RKO (cell line): ENCODE measurements around the gene C11orf52.
"Not testable (repeated sequence)": the region's sequence is repeated elsewhere in the genome, so short reads cannot be mapped to it uniquely, and the experiment has no call there.

Experiments used
- DNase-seq: peaks from one replicate; pipeline ENCODE4 v3.0.0-alpha.2; 2016; ENCODE audit warnings: low spot score

The C11orf52 gene

GRCh38 chr11:111918390-111919256 is at the start of gene C11orf52:
C11orf52 (plus strand) TSS chr11:111918913; CDS start chr11:111918973, 60 bp downstream.
- DNase-seq, result no peak

DNA sequence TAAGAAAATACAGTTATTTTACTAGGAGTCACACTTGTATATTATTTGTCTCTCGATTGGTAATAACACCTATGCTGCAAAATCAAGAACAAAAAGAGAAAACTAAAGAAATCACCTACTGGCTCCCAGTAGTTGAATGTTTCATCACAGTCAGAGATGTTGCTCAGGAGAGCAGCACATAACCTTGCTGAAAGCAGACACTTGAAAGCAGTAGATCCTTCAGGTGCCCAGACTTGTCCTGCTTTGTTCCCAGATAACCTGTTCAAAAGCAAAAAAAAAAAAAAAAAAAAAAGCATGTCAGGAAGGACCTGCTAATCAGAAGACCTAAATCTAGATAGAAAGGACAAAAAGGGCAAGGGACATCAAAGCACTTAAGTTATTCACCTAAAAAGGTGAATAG is 48.6 kb upstream of the C11orf52 start:
- no peak for DNase-seq

- DNase-seq, result peak; percentile 45
Observed at GRCh38 chr11:111870522-111870885, 48.2 kb upstream of the C11orf52 start.

GRCh38 chr11:111870886-111871692 is 47.6 kb upstream of the C11orf52 start, which contains the start of gene ALG9:
ALG9 (minus strand) TSS chr11:111871581; CDS start chr11:111871482, 99 bp downstream.
- DNase-seq, result peak; percentile 85

GRCh38 chr11:111871693-111872161 is 47.0 kb upstream of the C11orf52 start:
- DNase-seq, result no peak

DNA sequence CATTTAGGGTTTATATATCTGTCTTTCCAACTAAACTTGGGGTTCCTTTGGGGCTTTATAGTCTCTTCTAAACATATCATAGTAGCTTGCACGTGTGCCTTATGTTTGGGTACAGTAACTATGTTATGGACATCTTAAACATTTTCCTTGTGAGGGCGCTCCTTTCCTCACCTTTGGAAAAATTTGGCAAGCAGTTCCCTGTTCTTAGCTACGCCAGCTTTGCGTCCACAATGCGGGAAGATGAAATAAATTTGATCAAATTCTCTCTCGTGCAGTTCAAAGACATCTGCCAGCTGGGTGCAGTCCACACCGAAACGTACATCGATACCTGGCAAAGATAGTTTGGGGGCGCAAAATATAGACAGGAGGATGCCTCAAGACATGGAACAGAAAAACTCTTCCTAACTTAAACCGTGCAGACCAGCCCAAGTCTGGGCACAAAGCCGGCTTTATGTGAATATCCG is 40.3 kb upstream of the C11orf52 start:
- DNase-seq, result no peak

GRCh38 chr11:111878849-111879636 is 39.7 kb upstream of the C11orf52 start, which contains the start of the genes CFAP68 and FDXACB1:
CFAP68 (plus strand) TSS chr11:111879541; CDS start chr11:111879561, 20 bp downstream.
FDXACB1 (minus strand) TSS chr11:111879165; CDS start chr11:111879132, 33 bp downstream.
- peak; percentile 96 for DNase-seq

DNA sequence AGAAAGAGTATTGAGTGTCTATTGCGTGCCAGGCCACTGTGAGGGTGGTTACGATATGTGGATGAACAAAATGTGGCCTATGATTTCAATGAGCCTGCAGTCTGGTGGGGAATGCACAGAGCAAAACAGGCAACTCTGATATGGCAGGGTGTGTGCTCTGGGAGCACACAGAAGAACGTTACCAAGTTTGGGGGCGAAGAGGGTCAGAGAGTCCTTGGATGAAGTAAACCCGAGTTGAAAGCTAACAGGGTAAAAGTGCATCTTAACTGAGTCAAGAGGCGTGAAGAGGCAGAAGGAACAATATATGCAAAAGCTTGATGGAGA is 39.1 kb upstream of the C11orf52 start:
- no peak for DNase-seq

DNA sequence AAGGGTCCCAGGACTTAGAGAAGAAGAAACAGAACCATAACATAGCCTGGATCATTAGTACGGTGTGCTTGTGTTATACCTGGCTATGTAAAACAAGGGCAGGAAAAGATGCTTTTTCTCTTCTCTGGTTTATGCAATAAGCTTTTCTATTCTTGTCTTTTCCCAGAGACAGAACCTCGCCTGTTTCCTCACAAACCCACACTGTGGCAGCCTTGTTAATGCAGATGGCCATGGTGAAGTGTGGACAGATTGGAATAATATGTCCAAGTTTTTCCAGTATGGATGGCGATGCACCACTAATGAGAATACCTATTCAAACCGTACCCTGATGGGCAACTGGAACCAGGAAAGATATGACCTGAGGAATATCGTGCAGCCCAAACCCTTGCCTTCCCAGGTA is 36.5 kb upstream of the C11orf52 start:
- DNase-seq, result no peak

GRCh38 chr11:111885053-111885452 is 33.7 kb upstream of the C11orf52 start:
- not testable (repeated sequence) for DNase-seq

DNA sequence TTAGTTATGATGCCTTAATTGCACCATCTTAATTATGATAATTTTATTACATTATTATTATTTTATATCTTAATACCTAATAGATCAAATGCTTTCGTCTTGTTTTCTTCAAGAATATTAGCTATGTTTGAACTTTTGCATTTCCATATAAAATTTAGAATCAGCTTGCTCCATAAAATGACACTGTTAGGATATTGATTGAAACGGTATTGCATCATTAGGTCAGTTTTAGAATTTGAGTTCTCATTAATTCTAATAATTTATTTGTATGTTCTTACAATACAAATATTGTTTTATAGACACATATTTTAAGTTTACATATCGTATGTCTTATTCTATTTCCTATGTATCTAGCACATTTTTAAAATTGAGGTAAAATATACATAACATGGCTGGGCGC is 32.7 kb upstream of the C11orf52 start:
- DNase-seq, result no peak

DNA sequence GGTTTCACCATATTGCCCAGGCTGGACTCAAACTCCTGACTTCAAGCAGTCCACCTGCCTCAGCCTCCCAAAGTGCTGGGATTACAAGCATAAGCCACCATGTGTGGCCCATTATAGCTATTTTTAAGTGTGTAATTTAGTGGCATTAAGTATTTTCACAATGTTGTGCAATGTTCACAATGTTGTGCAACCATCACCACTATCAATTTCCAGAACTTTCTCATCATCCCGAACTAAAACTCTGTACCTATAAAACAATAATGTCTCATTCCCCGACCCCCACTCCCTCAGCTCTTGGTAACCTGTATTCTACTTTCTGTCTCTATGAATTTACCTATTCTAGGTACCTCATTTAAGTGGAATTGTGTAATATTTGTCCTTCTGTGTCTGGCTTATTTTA is 31.9 kb upstream of the C11orf52 start:
- no peak for DNase-seq

GRCh38 chr11:111905411-111905810 is 13.3 kb upstream of the C11orf52 start:
- DNase-seq, result no peak

DNA sequence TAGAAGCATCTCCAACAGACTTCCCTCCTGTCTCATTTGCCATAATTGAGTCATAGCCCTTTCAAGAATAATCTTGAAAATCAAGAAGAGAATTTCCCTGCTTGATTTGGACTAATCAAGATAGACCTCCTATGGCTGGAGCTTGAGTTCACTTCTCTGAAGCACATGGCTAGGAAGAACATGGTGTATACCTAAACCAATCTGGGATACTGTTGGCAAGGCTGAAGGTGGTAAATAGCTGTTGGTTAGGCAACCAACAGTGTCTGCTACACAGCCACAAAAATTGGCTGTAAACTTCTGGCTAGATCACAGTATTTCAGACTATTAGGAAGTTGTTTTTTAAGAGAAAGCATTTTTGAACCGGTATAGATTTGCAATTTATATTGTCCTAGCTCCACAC is 12.0 kb upstream of the C11orf52 start:
- DNase-seq, result no peak

GRCh38 chr11:111908639-111909305 is 9.9 kb upstream of the C11orf52 start:
- no peak for DNase-seq

GRCh38 chr11:111909378-111909777 is 9.3 kb upstream of the C11orf52 start:
- DNase-seq, result no peak

GRCh38 chr11:111910676-111911562 is 7.8 kb upstream of the C11orf52 start:
- no peak for DNase-seq

GRCh38 chr11:111911563-111912401 is 6.9 kb upstream of the C11orf52 start, which contains the start of gene CRYAB:
CRYAB (minus strand) TSS chr11:111911770; CDS start chr11:111911724, 46 bp downstream.
- peak; percentile 23 for DNase-seq

GRCh38 chr11:111912535-111912934 is 6.2 kb upstream of the C11orf52 start, which contains the start of gene HSPB2:
HSPB2 (plus strand) TSS chr11:111912734; CDS start chr11:111912830, 96 bp downstream.
- no peak for DNase-seq
